ENCODE results near the gene PDZD2.
"Not testable (repeated sequence)": the region's sequence is repeated elsewhere in the genome, so short reads cannot be mapped to it uniquely, and the experiment has no call there.

GRCh38 chr5:31732821-31733220 is 93.9 kb downstream of the PDZD2 start:
- TF ChIP-seq EP300, POLR2A, CTCF, POLR2AphosphoS5 (IDR thresholded peaks at IDR 0.05): not testable (repeated sequence)

Measured in suprapubic skin (tissue), 4 donors.